Ishikawa (cell line): ENCODE results near the gene GAB2.

ENCODE experiments used
- CEBPB ChIP-seq: IDR thresholded peaks from 2 replicates; pipeline ENCODE4 v1.6.1; 2012
- CREB1 ChIP-seq: IDR thresholded peaks from 2 replicates; pipeline ENCODE4 v1.6.1; 2012; ENCODE audit warnings: low read depth
- EGR1 ChIP-seq: IDR thresholded peaks from 2 replicates; pipeline ENCODE4 v1.6.1; 2012
- EP300 ChIP-seq: IDR thresholded peaks from 2 replicates; pipeline ENCODE4 v1.6.1; 2012; ENCODE audit warnings: borderline replicate concordance
- NFIC ChIP-seq: IDR thresholded peaks from 2 replicates; pipeline ENCODE4 v1.6.1; 2012
- RAD21 ChIP-seq: IDR thresholded peaks from 2 replicates; pipeline ENCODE4 v1.6.1; 2012; ENCODE audit warnings: low read depth
- TAF1 ChIP-seq: IDR thresholded peaks from 2 replicates; pipeline ENCODE4 v1.6.1; 2012; ENCODE audit warnings: low read depth, mild to moderate bottlenecking
- TEAD4 ChIP-seq: IDR thresholded peaks from 2 replicates; pipeline ENCODE4 v1.6.1; 2012
- YY1 ChIP-seq: IDR thresholded peaks from 2 replicates; pipeline ENCODE4 v1.6.1; 2012; ENCODE audit warnings: low read depth
- ZBTB7A ChIP-seq: IDR thresholded peaks from 2 replicates; pipeline ENCODE4 v1.6.1; 2012; ENCODE audit warnings: low read depth
- TF ChIP-seq, protein P1 (sequence below): IDR thresholded peaks from 2 replicates; pipeline ENCODE4 v1.6.1; 2012
- TF ChIP-seq, protein P2 (sequence below): IDR thresholded peaks from 2 replicates; pipeline ENCODE4 v1.6.1; 2012; ENCODE audit warnings: low read depth, mild to moderate bottlenecking
- TF ChIP-seq, protein P3 (sequence below): IDR thresholded peaks from 2 replicates; pipeline ENCODE4 v1.6.1; 2012

DNA sequence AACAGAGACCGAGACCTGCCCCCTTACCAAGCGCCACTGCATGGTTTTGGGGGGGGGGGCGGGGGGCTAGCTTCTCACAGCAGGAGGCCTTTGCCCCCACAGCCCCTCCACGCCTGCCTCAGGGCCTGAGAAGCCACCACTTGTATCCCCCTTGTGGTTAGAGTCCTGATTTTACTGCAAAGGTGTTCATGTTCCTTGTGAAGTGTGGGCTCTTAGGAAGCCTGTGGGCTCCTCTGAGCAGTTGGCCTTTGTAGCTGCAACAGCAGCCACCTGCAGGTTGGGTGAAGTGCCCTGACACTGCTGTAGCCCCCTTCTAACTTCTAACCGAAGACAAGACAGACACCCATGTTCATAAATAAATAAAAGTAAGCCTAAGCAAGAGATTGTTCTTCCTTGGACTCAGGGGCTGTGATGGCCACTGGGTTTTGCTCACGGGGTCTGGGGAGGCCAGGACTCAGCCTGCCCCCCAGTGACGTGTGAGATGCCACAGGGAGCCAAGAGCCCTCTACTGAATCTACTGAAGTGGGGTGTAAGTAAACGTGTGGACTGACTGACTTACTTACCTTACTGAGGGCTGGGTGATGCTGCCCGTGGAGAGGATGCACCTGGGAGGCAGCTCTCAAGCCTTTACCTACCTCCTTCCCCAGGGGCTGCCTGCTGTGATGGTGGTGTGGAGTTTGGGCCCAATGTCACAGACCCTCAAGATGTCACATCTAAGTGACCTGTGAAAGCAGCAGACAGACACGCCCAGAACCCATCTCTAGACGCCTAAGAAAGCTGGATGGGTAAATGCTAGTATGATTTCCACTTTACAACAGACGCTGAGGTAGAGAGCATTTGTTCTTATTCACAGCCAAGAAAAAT, 203.1 kb downstream of the GAB2 start:
- TF ChIP-seq, protein P1, sequence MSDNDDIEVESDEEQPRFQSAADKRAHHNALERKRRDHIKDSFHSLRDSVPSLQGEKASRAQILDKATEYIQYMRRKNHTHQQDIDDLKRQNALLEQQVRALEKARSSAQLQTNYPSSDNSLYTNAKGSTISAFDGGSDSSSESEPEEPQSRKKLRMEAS: no peak
- TF ChIP-seq, protein P2, sequence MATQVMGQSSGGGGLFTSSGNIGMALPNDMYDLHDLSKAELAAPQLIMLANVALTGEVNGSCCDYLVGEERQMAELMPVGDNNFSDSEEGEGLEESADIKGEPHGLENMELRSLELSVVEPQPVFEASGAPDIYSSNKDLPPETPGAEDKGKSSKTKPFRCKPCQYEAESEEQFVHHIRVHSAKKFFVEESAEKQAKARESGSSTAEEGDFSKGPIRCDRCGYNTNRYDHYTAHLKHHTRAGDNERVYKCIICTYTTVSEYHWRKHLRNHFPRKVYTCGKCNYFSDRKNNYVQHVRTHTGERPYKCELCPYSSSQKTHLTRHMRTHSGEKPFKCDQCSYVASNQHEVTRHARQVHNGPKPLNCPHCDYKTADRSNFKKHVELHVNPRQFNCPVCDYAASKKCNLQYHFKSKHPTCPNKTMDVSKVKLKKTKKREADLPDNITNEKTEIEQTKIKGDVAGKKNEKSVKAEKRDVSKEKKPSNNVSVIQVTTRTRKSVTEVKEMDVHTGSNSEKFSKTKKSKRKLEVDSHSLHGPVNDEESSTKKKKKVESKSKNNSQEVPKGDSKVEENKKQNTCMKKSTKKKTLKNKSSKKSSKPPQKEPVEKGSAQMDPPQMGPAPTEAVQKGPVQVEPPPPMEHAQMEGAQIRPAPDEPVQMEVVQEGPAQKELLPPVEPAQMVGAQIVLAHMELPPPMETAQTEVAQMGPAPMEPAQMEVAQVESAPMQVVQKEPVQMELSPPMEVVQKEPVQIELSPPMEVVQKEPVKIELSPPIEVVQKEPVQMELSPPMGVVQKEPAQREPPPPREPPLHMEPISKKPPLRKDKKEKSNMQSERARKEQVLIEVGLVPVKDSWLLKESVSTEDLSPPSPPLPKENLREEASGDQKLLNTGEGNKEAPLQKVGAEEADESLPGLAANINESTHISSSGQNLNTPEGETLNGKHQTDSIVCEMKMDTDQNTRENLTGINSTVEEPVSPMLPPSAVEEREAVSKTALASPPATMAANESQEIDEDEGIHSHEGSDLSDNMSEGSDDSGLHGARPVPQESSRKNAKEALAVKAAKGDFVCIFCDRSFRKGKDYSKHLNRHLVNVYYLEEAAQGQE: no peak
- TF ChIP-seq EGR1 (no peak), CREB1 (no peak), YY1 (no peak), ZBTB7A (no peak), EP300 (no peak), TEAD4 (no peak), CEBPB (no peak), RAD21 (no peak), TAF1 (no peak), NFIC (no peak)
- TF ChIP-seq, protein P3, sequence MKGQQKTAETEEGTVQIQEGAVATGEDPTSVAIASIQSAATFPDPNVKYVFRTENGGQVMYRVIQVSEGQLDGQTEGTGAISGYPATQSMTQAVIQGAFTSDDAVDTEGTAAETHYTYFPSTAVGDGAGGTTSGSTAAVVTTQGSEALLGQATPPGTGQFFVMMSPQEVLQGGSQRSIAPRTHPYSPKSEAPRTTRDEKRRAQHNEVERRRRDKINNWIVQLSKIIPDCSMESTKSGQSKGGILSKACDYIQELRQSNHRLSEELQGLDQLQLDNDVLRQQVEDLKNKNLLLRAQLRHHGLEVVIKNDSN: no peak
